MM.1S (cell line): Measurements from ENCODE around the gene PRMT1.

Experiments used
- CTCF ChIP-seq: fragments of 300-600 bp; sonication (generic); IDR thresholded peaks from 2 replicates; pipeline ENCODE4 v1.5.1; 2016; ENCODE audit warnings: antibody characterized with exemption, low read length, mixed read lengths
- EZH2 ChIP-seq: fragments of 300-600 bp; sonication (generic); optimal IDR thresholded peaks from 2 replicates; pipeline ENCODE3; 2017; ENCODE audit warnings: low read depth, mild to moderate bottlenecking, antibody characterized with exemption, low read length, mixed read lengths
- EZH2phosphoT487 ChIP-seq: fragments of 300-600 bp; sonication (generic); IDR thresholded peaks from 2 replicates; pipeline ENCODE4 v1.6.1; 2018; ENCODE audit warnings: antibody characterized with exemption, low read length

- TF ChIP-seq CTCF (no peak), EZH2 (no peak), EZH2phosphoT487 (no peak)
Measured at GRCh38 chr19:49640113-49640898, 36.8 kb upstream of the PRMT1 start, which contains the start of gene RRAS.
